T-helper 17 cell (primary cell): Measurements from ENCODE around the gene SERHL2. TPM values are rescaled to one million over a fixed set of nuclear protein-coding genes. Genes with fewer than 3 reads are reported as not detected.
"Not testable (repeated sequence)": the region's sequence is repeated elsewhere in the genome, so short reads cannot be mapped to it uniquely, and the experiment has no call there.

Source experiments
- ATAC-seq: fragments of 150-1000 bp; cut with Tn5 transposase; 2 replicates; pipeline ENCODE4 v1.10.0; 2021; ENCODE audit warnings: mild to moderate bottlenecking, moderate library complexity
- DNase-seq, 3 donors: peaks; one replicate each; pipeline versions ENCODE4 v3.0.0 to v3.0.0-alpha.2; 2020 to 2021
- H3K9me3 ChIP-seq: one replicate; pipeline ENCODE4 v1.7.0; 2013; ENCODE audit warnings: low read length, mild to moderate bottlenecking; ENCODE audit not compliant: control insufficient read depth, poor library complexity, severe bottlenecking
- H3K27ac Mint-ChIP-seq: one replicate; pipeline ENCODE4 v1.8.0; 2022; ENCODE audit warnings: mild to moderate bottlenecking, moderate library complexity, mixed read lengths
- H3K27me3 Mint-ChIP-seq: one replicate; pipeline ENCODE4 v1.8.0; 2022; ENCODE audit warnings: mixed read lengths
- H3K36me3 Mint-ChIP-seq: one replicate; pipeline ENCODE4 v1.8.0; 2022; ENCODE audit warnings: low read depth, mixed read lengths
- H3K4me1 Mint-ChIP-seq: one replicate; pipeline ENCODE4 v1.8.0; 2022; ENCODE audit warnings: mild to moderate bottlenecking, mixed read lengths
- H3K4me3 Mint-ChIP-seq: one replicate; pipeline ENCODE4 v1.8.0; 2022; ENCODE audit warnings: mild to moderate bottlenecking, moderate library complexity, mixed read lengths
- total RNA-seq, 4 donors: library from RNA in 2 of 4; stranded (reverse) in 2 of 4; gene quantifications; one replicate each; pipeline ENCODE4 v1.2.3 and lab custom pipeline; 2022 to 2026

Gene SERHL2
- total RNA-seq, 2 donors from 2014 or later, result 0.34 to 0.40 TPM

- DNase-seq (no peak), ATAC-seq (no peak)
- H3K4me1 Mint-ChIP-seq, result peaks cover 4% of the 10 kb centered on the region
- H3K9me3 ChIP-seq, result no peaks in the 10 kb centered on the region
- H3K27me3 Mint-ChIP-seq, result no peaks in the 10 kb centered on the region
- no peak overlapping the region for H3K27ac Mint-ChIP-seq
- H3K4me3 Mint-ChIP-seq, result no peak overlapping the region
- no peaks in the 10 kb centered on the region for H3K36me3 Mint-ChIP-seq
Measured at GRCh38 chr22:42544686-42545085, 9.1 kb upstream of the SERHL2 start.

DNA sequence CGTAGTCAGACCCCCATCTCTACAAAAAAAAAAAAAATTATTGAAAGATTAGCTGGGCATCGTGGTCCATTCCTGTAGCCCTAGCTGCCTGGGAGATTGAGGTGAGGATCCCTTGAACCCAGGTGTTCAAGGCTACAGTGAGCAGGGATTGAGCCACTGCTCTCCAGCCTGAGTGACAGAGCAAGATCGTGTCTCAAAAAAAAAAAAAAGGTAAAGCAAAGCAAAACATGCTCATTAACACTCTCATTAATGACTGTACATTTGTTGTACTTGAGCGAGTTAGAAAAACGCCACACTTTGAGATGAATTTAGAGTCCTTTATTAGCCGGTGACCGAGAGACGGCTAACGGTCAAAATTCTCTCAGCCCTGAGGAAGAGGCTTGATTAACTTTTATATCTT lies 6.2 kb upstream of the SERHL2 start:
- Mint-ChIP-seq H3K27ac (no peak overlapping the region), H3K27me3 (no peaks in the 10 kb centered on the region), H3K36me3 (no peaks in the 10 kb centered on the region), H3K4me1 (peaks cover 15% of the 10 kb centered on the region), H3K4me3 (no peak overlapping the region)
- ATAC-seq (no peak), DNase-seq (no peak)
- no peaks in the 10 kb centered on the region for H3K9me3 ChIP-seq

DNA sequence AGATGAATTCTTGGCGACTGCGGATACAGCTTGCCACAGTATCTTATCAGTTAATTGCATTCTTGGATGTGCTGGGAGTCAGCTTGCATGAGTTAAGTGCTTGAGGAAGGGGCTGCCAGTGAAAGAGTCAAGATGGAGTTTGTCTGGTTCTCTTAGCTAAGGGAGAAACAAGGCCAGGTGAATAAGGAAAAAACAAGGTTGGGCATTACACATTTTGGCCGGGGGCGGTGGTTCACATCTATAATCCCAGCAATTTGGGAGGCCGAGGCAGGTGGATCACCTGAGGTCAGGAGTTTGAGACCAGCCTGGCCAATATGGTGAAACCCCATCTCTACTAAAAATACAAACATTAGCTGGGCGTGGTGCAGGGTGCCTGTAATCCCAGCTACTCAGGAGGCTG lies 5.6 kb upstream of the SERHL2 start:
- DNase-seq, H3K27me3 Mint-ChIP-seq, ATAC-seq, H3K27ac Mint-ChIP-seq, H3K36me3 Mint-ChIP-seq, H3K4me3 Mint-ChIP-seq, H3K9me3 ChIP-seq: not testable (repeated sequence)
- peaks cover 18% of the 10 kb centered on the region for H3K4me1 Mint-ChIP-seq

- DNase-seq (no peak), ATAC-seq (no peak)
- peaks cover 18% of the 10 kb centered on the region for H3K4me1 Mint-ChIP-seq
- H3K27me3 Mint-ChIP-seq, result no peaks in the 10 kb centered on the region
- H3K27ac Mint-ChIP-seq, result no peak overlapping the region
- H3K36me3 Mint-ChIP-seq, result no peaks in the 10 kb centered on the region
- no peak overlapping the region for H3K4me3 Mint-ChIP-seq
- no peaks in the 10 kb centered on the region for H3K9me3 ChIP-seq
Measured at GRCh38 chr22:42548597-42549330, 5.0 kb upstream of the SERHL2 start.

DNA sequence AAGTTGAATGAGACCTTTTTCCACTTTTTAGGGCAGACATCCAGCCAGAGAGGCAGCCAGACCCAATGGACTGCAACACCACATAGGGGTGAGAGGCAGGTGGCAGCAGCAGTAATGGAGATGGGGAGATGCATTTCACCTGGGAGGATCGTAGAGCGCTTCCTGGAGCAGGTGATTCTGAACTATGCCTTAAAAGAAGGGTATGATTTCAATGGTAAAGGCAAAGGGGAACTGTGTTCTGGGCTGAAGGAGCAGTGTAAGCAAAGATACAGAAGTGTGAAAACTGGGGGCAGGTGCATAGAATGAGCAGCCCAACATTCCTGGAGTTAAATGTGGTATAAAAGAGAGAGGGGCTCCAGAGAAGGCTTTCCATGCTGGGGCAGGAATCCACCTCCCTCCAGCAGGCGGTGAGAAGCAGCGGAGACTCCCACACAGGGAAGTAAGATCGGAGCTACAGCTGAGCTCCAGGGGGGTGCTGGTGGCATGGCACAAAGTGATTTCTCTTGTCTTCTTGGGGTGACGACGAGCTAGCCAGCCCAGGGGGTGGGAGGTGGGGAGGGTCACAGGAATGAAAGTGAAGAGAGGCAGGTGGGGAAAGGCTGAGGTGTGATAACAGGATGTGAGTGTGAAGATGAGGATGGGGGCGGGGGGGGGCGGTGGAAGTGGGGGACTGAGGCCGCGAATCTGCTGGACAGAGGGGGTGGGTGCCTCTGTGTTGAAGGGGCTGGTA lies 4.3 kb upstream of the SERHL2 start:
- H3K27ac Mint-ChIP-seq, result no peak overlapping the region
- ATAC-seq, result no peak

DNA sequence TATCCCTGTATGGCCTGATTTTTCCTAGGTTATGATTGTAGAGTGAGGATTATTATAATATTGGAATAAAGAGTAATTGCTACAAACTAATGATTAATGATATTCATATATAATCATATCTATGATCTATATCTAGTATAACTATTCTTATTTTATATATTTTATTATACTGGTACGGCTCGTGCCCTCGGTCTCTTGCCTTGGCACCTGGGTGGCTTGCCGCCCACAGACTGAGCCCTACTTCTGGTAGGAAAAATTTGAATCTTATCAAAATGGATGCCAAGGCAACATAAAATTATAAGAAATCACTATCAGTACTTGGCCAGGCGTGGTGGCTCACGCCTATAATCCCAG lies 1.5 kb upstream of the SERHL2 start:
- Mint-ChIP-seq H3K4me3 (peak overlapping the region; percentile 87), H3K4me1 (peaks cover 18% of the 10 kb centered on the region)
- not testable (repeated sequence) for H3K36me3 Mint-ChIP-seq, H3K27ac Mint-ChIP-seq, H3K9me3 ChIP-seq, H3K27me3 Mint-ChIP-seq, ATAC-seq, DNase-seq

More for the DNA sequence above, 4.3 kb upstream of the SERHL2 start:
- Mint-ChIP-seq H3K36me3 (no peaks in the 10 kb centered on the region), H3K4me1 (peaks cover 18% of the 10 kb centered on the region), H3K4me3 (no peak overlapping the region), H3K27me3 (no peaks in the 10 kb centered on the region)
- no peaks in the 10 kb centered on the region for H3K9me3 ChIP-seq
- DNase-seq, result no peak

GRCh38 chr22:42560381-42560780 lies 6.6 kb downstream of the SERHL2 start:
- Mint-ChIP-seq H3K36me3 (no peaks in the 10 kb centered on the region), H3K27ac (no peak overlapping the region), H3K4me3 (no peak overlapping the region), H3K27me3 (no peaks in the 10 kb centered on the region), H3K4me1 (peaks cover 5% of the 10 kb centered on the region)
- no peaks in the 10 kb centered on the region for H3K9me3 ChIP-seq
- no peak for ATAC-seq
- no peak for DNase-seq

- H3K27ac Mint-ChIP-seq, result no peak overlapping the region
- no peak overlapping the region for H3K4me3 Mint-ChIP-seq
- no peaks in the 10 kb centered on the region for H3K36me3 Mint-ChIP-seq
- DNase-seq, result no peak
- H3K4me1 Mint-ChIP-seq, result peaks cover 5% of the 10 kb centered on the region
- no peak for ATAC-seq
- H3K27me3 Mint-ChIP-seq, result no peaks in the 10 kb centered on the region
- no peaks in the 10 kb centered on the region for H3K9me3 ChIP-seq
Measured at GRCh38 chr22:42560781-42561180, 7.0 kb downstream of the SERHL2 start.

DNA sequence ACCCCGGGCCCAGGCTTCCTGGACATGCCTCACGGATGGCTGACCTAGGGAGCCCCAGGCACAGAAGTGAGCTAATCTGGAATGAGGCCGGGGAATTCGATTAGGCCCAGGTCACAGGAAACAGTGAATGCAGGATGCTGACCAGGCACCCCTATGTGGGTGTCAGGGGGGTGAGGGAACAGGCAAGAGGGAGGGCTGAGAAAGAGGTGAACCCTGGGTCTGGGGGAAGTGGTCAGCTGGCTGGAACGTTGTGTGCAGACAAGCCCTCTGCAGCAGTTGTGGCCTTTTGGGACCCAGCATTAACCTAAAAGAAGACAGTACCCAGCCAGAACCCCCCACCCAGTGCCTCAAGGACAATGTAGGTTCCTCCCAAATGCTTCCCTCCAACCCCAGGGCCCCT lies 8.1 kb downstream of the SERHL2 start:
- H3K36me3 Mint-ChIP-seq, result no peaks in the 10 kb centered on the region
- no peak overlapping the region for H3K27ac Mint-ChIP-seq
- no peak overlapping the region for H3K4me3 Mint-ChIP-seq
- DNase-seq (no peak), ATAC-seq (no peak)
- peaks cover 5% of the 10 kb centered on the region for H3K4me1 Mint-ChIP-seq
- no peaks in the 10 kb centered on the region for H3K9me3 ChIP-seq
- no peaks in the 10 kb centered on the region for H3K27me3 Mint-ChIP-seq

DNA sequence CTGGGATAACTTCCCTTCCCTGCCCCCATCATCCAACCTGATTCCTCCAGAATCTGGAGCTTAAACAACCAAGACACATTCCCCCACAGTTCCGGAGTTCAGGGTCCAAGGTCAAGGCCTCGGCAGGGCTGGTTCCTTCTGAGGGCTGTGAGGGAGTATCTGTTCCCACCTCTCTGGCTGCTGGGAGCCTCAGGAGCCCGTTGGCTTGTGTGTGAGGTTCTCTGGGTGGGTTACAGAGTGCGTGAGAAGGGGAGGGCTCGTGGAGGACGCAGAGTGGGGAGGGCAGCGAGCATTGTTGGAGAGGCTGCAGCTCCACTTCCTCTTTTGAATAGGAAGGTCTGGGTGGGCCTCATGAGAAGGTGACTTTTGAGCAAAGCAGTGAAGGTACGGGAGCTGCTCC lies 8.5 kb downstream of the SERHL2 start:
- no peak for DNase-seq
- no peaks in the 10 kb centered on the region for H3K27me3 Mint-ChIP-seq
- no peak overlapping the region for H3K4me3 Mint-ChIP-seq
- no peaks in the 10 kb centered on the region for H3K36me3 Mint-ChIP-seq
- ATAC-seq, result no peak
- H3K4me1 Mint-ChIP-seq, result peaks cover 5% of the 10 kb centered on the region
- no peaks in the 10 kb centered on the region for H3K9me3 ChIP-seq
- H3K27ac Mint-ChIP-seq, result no peak overlapping the region

DNA sequence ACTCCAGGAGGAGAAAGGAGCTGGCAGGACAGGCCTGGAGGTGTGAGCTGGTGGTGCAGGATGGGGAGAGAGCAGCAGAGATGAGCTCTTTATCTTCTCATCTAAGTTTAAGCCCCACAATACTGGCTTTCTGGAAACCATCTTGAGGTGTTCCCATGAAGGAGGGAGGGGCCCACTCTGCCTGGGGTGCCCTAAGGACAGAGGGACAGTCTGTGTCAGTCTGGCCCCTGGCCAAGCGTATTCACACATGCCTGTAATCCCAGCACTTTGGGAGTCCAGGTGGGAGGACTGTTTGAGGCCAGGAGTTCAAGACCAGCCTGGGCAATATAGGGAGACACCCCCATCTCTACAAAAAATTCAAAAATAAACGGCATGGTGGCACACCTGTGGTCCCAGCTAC lies 8.9 kb downstream of the SERHL2 start:
- peaks cover 5% of the 10 kb centered on the region for H3K4me1 Mint-ChIP-seq

DNA sequence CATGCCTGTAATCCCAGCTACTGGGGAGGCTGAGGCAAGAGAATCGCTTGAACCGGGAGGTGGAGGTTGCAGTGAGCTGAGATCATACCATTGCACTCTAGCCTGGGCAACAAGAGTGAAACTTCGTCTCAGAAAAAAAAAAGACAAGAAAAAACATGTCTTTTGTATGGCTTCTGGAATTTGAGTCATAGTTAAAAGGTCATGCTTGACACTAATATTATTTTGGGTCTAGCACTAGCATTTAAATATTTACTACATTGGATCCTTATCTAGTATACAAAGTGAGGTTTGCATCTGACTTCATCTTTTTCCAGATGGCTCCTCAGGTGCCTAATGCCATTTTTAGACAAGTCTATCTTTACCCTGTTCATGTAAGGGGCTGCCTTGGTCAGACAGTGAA lies 10.2 kb downstream of the SERHL2 start:
- not testable (repeated sequence) for DNase-seq, H3K4me3 Mint-ChIP-seq, H3K36me3 Mint-ChIP-seq, H3K27ac Mint-ChIP-seq, H3K9me3 ChIP-seq, H3K4me1 Mint-ChIP-seq, H3K27me3 Mint-ChIP-seq, ATAC-seq

More for the DNA sequence above, 8.9 kb downstream of the SERHL2 start:
- no peak overlapping the region for H3K4me3 Mint-ChIP-seq
- DNase-seq, result no peak
- no peaks in the 10 kb centered on the region for H3K9me3 ChIP-seq
- H3K36me3 Mint-ChIP-seq, result no peaks in the 10 kb centered on the region
- no peak for ATAC-seq
- no peak overlapping the region for H3K27ac Mint-ChIP-seq
- no peaks in the 10 kb centered on the region for H3K27me3 Mint-ChIP-seq

DNA sequence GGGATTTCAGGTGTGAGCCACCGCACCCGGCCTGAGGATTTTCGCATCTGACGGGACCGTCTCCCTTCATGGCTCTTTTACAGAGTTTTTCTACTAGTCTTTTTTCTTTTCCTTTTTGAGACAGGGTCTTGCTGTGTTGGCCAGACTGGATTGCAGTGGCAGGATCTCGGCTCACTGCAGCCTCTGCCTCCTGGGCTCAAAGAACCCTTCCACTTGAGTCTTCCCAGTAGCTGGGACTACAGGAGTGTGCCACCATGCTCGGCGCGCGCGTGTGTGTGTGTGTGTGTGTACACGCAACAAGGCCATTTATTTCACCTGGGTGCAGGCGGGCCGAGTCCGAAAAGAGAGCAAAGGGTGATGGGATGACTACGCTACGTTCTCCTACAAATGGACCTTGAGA lies 10.9 kb downstream of the SERHL2 start:
- no peaks in the 10 kb centered on the region for H3K9me3 ChIP-seq
- H3K4me3 Mint-ChIP-seq, result no peak overlapping the region
- H3K36me3 Mint-ChIP-seq, result no peaks in the 10 kb centered on the region
- ATAC-seq (no peak), DNase-seq (no peak)
- H3K27me3 Mint-ChIP-seq, result no peaks in the 10 kb centered on the region
- H3K27ac Mint-ChIP-seq, result no peak overlapping the region
- peaks cover 5% of the 10 kb centered on the region for H3K4me1 Mint-ChIP-seq

DNA sequence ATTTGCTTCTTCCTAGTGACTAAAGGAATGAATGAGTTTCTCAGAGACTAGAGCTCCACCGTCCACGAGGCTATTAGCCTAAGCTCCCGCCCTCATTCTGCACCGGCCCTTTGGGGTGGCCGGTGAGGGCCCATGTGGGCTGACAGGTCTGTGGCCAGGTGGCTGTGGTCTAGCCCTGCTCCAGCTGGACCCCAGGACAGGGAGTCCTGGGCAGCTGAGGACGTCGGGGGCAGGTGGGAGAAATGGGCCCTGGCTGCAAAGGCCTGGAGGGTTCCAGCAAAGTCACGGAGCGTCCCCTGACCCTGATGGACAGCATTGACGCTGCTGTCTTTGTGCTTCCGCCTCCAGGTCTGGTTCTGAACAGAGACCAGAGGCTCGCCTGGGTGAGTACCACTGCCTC lies 12.2 kb downstream of the SERHL2 start:
- Mint-ChIP-seq H3K4me3 (no peak overlapping the region), H3K27ac (no peak overlapping the region), H3K27me3 (no peaks in the 10 kb centered on the region), H3K4me1 (peaks cover under 1% of the 10 kb centered on the region), H3K36me3 (no peaks in the 10 kb centered on the region)
- ATAC-seq (no peak), DNase-seq (no peak)
- no peaks in the 10 kb centered on the region for H3K9me3 ChIP-seq
